MM.1S (cell line): ENCODE measurements around the gene HSPB8.

Experiments used
- DNase-seq: peaks from one replicate; pipeline ENCODE4 v3.0.0-alpha.2; 2015
- H2AFZ ChIP-seq: fragments of 300-600 bp; sonication (generic); 2 replicates; pipeline ENCODE4 v1.6.0; 2016; ENCODE audit warnings: antibody characterized with exemption, low read length
- H3F3A ChIP-seq: fragments of 300-600 bp; sonication (generic); 2 replicates; pipeline ENCODE4 v1.6.1; 2016; ENCODE audit warnings: mild to moderate bottlenecking, antibody characterized with exemption, low read length, moderate library complexity, mixed read lengths; ENCODE audit not compliant: insufficient read depth
- H3K27ac ChIP-seq: fragments of 300-600 bp; sonication (generic); 2 replicates; pipeline ENCODE4 v1.5.1; 2016; ENCODE audit warnings: mild to moderate bottlenecking, low read length
- H3K27me3 ChIP-seq: fragments of 300-600 bp; sonication (generic); replicated peaks from 2 replicates; pipeline ENCODE4 v1.6.0; 2016; ENCODE audit warnings: low read length; ENCODE audit not compliant: insufficient read depth
- H3K36me3 ChIP-seq: fragments of 300-600 bp; sonication (generic); replicated peaks from 2 replicates; pipeline ENCODE4 v1.6.1; 2016; ENCODE audit warnings: mild to moderate bottlenecking, low read length, mixed read lengths; ENCODE audit not compliant: insufficient read depth
- H3K4me1 ChIP-seq: fragments of 300-600 bp; sonication (generic); 2 replicates; pipeline ENCODE4 v1.6.1; 2016; ENCODE audit warnings: low read length, mixed read lengths
- H3K4me2 ChIP-seq: fragments of 300-600 bp; sonication (generic); 2 replicates; pipeline ENCODE4 v1.6.0; 2016; ENCODE audit warnings: low read depth, low read length
- H3K4me3 ChIP-seq: fragments of 300-600 bp; sonication (generic); 2 replicates; pipeline ENCODE4 v1.5.1; 2016; ENCODE audit warnings: low read length, mixed read lengths
- H3K79me2 ChIP-seq: fragments of 300-600 bp; sonication (generic); 2 replicates; pipeline ENCODE4 v1.6.1; 2016; ENCODE audit warnings: mixed run types, low read length, mixed read lengths
- H3K9ac ChIP-seq: fragments of 300-600 bp; sonication (generic); 2 replicates; pipeline ENCODE4 v1.6.1; 2016; ENCODE audit warnings: low read length, mixed read lengths
- H3K9me2 ChIP-seq: fragments of 300-600 bp; sonication (generic); replicated peaks from 2 replicates; pipeline ENCODE4 v1.6.1; 2016; ENCODE audit warnings: mild to moderate bottlenecking, low read length, mixed read lengths; ENCODE audit not compliant: insufficient read depth
- H3K9me3 ChIP-seq: fragments of 300-600 bp; sonication (generic); replicated peaks from 2 replicates; pipeline ENCODE4 v1.6.1; 2016; ENCODE audit warnings: mild to moderate bottlenecking, low read length, mixed read lengths; ENCODE audit not compliant: insufficient read depth
- H4K20me1 ChIP-seq: fragments of 300-600 bp; sonication (generic); 2 replicates; pipeline ENCODE4 v1.6.1; 2016; ENCODE audit warnings: mild to moderate bottlenecking, low read length, moderate library complexity, mixed read lengths; ENCODE audit not compliant: insufficient read depth
- EZH2 ChIP-seq: fragments of 300-600 bp; sonication (generic); optimal IDR thresholded peaks from 2 replicates; pipeline ENCODE3; 2017; ENCODE audit warnings: low read depth, mild to moderate bottlenecking, antibody characterized with exemption, low read length, mixed read lengths
- EZH2phosphoT487 ChIP-seq: fragments of 300-600 bp; sonication (generic); IDR thresholded peaks from 2 replicates; pipeline ENCODE4 v1.6.1; 2018; ENCODE audit warnings: antibody characterized with exemption, low read length
- TF ChIP-seq, protein P1 (sequence below): fragments of 300-600 bp; sonication (generic); IDR thresholded peaks from 2 replicates; pipeline ENCODE4 v1.5.1; 2016; ENCODE audit warnings: antibody characterized with exemption, low read length, mixed read lengths

HSPB8 gene

DNA sequence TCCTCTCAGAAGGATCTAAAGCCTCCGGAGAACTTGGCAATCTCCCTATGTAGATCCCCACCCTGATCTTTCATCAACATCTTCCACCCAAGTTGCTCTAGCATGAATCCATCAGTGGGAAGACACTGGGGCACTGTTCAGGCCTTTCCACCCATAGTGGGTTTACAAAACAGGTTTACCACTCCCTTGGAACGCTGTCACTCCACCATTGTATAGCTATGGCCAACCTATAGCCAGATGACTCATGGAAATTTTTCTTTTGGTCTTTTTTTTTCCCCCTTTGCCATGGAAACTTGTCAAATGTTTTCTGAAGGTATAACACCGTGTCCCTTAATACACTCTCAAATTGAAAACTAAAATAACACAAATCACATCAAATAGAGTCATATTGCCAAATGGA lies 10.8 kb upstream of the HSPB8 start:
- Histone ChIP-seq H2AFZ (no peak overlapping the region), H3K9me2 (no peaks in the 10 kb centered on the region), H3K4me3 (no peak overlapping the region), H3K4me1 (no peaks in the 10 kb centered on the region), H3K27me3 (no peaks in the 10 kb centered on the region), H3K4me2 (no peak overlapping the region), H3K9me3 (no peaks in the 10 kb centered on the region), H3K9ac (no peak overlapping the region), H3K36me3 (no peaks in the 10 kb centered on the region), H3F3A (no peaks in the 10 kb centered on the region), H3K79me2 (no peaks in the 10 kb centered on the region), H4K20me1 (no peaks in the 10 kb centered on the region), H3K27ac (no peak overlapping the region)
- TF ChIP-seq, protein P1, sequence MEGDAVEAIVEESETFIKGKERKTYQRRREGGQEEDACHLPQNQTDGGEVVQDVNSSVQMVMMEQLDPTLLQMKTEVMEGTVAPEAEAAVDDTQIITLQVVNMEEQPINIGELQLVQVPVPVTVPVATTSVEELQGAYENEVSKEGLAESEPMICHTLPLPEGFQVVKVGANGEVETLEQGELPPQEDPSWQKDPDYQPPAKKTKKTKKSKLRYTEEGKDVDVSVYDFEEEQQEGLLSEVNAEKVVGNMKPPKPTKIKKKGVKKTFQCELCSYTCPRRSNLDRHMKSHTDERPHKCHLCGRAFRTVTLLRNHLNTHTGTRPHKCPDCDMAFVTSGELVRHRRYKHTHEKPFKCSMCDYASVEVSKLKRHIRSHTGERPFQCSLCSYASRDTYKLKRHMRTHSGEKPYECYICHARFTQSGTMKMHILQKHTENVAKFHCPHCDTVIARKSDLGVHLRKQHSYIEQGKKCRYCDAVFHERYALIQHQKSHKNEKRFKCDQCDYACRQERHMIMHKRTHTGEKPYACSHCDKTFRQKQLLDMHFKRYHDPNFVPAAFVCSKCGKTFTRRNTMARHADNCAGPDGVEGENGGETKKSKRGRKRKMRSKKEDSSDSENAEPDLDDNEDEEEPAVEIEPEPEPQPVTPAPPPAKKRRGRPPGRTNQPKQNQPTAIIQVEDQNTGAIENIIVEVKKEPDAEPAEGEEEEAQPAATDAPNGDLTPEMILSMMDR = no peak
- TF ChIP-seq EZH2 = no peak
- no peak for TF ChIP-seq EZH2phosphoT487
- no peak for DNase-seq

DNA sequence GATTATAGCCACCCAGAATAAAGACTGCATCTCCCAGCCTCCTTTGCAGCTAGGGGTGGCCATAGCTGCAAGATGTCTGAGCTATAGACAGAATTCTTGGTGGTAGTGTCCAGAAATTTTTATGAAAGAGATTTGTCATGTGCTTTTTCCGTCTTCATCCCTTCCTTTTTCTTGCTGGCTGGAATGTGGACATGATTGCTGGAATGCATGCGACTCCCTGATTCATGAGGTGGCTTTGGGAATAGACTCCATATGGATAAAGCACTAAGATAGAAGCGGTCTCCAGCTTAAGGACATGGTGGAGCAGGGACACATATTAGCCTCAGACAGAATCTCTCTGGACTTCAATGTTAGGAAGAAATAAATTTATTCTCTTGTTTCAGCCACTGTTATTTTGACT lies 10.0 kb upstream of the HSPB8 start:
- no peak overlapping the region for H2AFZ ChIP-seq
- H3K9me3 ChIP-seq = no peaks in the 10 kb centered on the region

DNA sequence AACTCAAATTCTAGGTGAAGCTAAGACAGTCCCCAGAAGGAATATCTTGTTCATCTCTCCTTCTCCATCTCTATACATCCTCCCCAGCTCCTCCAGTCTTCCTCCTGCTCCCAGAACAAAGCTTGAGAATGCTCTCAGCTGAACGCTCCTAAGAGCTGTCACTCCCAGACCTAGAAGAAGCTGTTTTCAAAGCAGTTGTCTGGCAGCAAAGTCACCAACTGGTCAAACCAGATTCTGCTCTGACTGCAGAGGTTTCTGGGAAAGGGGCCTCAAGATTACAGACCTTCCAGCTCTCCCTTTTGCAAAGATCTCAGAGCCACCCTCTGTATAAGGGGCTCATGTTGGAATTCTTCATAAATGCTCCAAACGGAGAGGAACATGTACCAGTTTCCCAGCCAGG lies 9.6 kb upstream of the HSPB8 start:
- no peak for DNase-seq
- Histone ChIP-seq H3K9me2 (no peaks in the 10 kb centered on the region), H3K4me2 (no peak overlapping the region), H3K4me3 (no peak overlapping the region), H3F3A (no peaks in the 10 kb centered on the region), H3K36me3 (no peaks in the 10 kb centered on the region), H3K27me3 (no peaks in the 10 kb centered on the region), H3K9me3 (no peaks in the 10 kb centered on the region), H2AFZ (no peak overlapping the region), H4K20me1 (no peaks in the 10 kb centered on the region), H3K79me2 (no peaks in the 10 kb centered on the region), H3K9ac (no peak overlapping the region), H3K4me1 (no peaks in the 10 kb centered on the region), H3K27ac (no peak overlapping the region)
- TF ChIP-seq, protein P1 = no peak
- TF ChIP-seq EZH2 = no peak

More for the DNA sequence above, 10.0 kb upstream of the HSPB8 start:
- Histone ChIP-seq H3K9me2 (no peaks in the 10 kb centered on the region), H3K9ac (no peak overlapping the region), H3K79me2 (no peaks in the 10 kb centered on the region), H3K4me2 (no peak overlapping the region), H3K27ac (no peak overlapping the region), H3K36me3 (no peaks in the 10 kb centered on the region), H3K4me1 (no peaks in the 10 kb centered on the region), H3K27me3 (no peaks in the 10 kb centered on the region), H3F3A (no peaks in the 10 kb centered on the region), H3K4me3 (no peak overlapping the region), H4K20me1 (no peaks in the 10 kb centered on the region)
- TF ChIP-seq EZH2 (no peak), EZH2phosphoT487 (no peak)
- TF ChIP-seq, protein P1 = no peak
- DNase-seq = no peak
